A673 (cell line): ENCODE data around the gene CCDC102A.

Experiments used
- EZH2 ChIP-seq: fragments of 200-600 bp; sonication (generic); IDR thresholded peaks from 2 replicates; pipeline ENCODE4 v1.6.1; 2017; ENCODE audit warnings: borderline replicate concordance, low read depth, mild to moderate bottlenecking, mixed read lengths, antibody characterized with exemption, low read length; ENCODE audit not compliant: poor library complexity, severe bottlenecking
- TF ChIP-seq, protein P1 (sequence below): fragments of 300-800, 200-600 bp; sonication (generic); conservative IDR thresholded peaks from 2 replicates; pipeline ENCODE4 v1.5.1; 2017; ENCODE audit warnings: low read depth, mild to moderate bottlenecking, antibody characterized with exemption, low read length, moderate library complexity, mixed read lengths

DNA sequence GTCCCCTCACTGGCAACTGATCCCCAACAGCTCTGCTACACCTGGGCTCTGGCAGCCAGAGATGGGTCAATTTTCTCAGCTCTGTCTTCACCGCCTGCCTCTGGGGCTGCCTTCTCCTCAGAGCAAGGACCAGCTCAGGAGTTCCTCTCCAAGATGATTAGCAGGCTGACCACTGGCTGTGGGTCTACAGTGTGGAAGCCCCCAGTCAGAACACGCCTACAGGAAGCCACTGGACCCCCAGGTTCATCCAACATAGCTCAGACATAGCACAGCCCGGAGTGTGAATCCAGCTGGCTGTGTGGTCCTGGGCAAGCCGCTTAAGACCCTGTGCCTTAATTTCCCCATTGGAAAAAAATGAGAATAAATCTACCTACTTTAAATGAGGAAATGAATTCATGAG, 55.0 kb downstream of the CCDC102A start:
- TF ChIP-seq, protein P1, sequence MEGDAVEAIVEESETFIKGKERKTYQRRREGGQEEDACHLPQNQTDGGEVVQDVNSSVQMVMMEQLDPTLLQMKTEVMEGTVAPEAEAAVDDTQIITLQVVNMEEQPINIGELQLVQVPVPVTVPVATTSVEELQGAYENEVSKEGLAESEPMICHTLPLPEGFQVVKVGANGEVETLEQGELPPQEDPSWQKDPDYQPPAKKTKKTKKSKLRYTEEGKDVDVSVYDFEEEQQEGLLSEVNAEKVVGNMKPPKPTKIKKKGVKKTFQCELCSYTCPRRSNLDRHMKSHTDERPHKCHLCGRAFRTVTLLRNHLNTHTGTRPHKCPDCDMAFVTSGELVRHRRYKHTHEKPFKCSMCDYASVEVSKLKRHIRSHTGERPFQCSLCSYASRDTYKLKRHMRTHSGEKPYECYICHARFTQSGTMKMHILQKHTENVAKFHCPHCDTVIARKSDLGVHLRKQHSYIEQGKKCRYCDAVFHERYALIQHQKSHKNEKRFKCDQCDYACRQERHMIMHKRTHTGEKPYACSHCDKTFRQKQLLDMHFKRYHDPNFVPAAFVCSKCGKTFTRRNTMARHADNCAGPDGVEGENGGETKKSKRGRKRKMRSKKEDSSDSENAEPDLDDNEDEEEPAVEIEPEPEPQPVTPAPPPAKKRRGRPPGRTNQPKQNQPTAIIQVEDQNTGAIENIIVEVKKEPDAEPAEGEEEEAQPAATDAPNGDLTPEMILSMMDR = no peak
- TF ChIP-seq EZH2 = no peak
